DLD1 (cell line): ENCODE measurements around the gene AP1S2.
"Not testable (repeated sequence)": the region's sequence is repeated elsewhere in the genome, so short reads cannot be mapped to it uniquely, and the experiment has no call there.

Source experiments
- in situ Hi-C: cut with HindIII; loops from 2 replicates; pipeline ENCODE4 v1.10.0; 2017; ENCODE audit warnings: low sequenced_read_pairs

AP1S2 gene

DNA sequence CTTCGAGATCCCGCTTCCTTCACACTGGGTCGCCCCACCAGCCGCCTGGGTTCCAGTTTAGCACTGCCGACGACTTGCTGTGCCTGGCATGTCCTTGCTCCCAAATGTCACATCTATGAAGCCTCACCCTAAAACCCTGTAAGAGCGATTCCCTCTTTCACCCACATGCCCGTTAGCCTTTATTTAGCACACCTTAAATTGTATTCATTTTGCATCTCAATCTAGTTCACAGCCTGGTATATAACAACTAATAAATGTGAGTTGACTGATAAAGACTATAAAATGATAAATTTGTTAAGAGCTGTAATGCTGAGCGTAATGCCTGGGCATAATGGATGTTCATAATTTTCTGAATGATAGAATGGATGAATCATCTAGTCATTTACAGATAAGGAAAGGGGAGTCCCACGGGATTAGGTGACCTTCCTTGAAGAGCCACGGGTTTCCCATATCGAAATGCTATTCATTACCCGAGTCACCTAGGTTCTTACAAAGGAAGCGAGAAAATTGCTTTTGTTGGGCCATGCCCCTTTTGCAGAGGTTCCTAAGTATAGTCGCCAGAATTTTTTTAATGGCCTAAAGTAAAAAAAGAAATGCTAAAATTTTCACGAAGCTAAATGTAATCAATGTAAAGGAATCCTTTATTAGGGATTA is 1.1 kb upstream of the AP1S2 start:
- in situ Hi-C loops = no loop called here

DNA sequence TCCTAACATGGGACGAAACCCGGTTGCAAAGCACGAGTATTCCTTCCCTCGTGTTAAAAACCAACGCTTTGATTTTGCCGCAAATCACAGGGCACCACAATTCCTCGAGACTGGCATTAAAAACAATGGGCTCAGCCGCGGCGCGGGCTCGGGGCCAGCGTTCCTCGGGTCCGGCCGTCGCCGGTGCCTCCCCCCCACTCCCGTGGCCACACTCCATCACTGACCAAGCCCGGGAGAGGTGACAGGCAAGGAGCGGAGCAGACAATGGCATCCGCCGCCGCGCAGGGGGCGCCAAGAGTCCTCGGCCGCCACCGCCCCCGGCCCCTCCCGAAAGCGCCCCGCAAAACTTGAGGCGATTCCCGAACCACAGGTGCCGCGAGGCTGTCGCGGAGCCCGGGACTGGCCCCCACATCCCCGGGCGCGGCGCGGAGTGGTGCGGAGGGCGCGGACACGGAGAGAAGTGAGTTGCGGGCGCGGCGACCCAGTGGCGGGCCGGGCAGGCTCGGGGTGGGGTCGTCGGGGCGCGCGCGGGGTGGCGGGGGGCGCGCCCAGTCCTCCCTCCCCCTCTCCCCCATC is 445 bp downstream of the AP1S2 start:
- in situ Hi-C loops = no loop called here

DNA sequence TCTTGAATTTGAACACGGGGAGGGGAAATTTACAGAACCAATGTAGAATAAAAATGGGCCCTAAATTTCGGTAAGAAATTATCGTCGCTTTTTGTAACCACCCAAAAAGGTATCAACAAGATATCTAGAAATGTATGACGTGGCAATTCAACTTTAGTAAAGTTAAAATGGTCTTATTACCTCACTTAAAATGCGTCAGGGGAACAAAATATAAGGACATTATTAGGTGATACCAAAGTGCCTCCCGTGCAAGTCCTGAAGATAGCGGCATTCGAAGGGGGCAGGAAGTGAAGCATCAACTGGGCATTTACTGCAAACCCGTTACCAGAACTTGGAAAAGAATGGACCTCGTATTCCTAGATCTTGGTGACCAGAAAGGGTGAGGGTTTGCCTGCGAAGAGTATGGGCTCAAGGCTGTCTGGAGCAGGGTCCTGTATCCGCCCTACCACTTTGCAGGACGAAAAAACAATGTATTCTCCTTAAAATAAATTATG is 980 bp downstream of the AP1S2 start:
- in situ Hi-C loops = no loop called here

DNA sequence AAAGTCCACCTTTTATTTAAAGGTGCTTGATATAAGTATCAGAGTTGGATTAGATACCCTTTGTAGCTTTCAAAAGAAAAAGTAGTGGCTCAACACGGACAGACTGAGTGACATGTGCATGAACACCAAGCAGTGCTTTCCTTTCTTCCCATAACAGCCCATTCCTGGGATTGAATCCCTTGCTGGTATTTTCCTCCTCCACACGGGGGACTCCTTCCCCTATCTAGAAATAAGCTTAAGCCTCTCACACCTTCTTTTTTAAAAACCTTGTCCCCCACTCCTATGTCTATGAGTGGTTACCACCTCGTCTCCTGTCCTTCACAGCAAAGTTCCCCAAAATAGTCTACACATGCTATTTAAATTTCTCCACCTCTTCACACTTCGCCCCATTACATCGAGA is 5.1 kb downstream of the AP1S2 start:
- in situ Hi-C loops = no loop called here

DNA sequence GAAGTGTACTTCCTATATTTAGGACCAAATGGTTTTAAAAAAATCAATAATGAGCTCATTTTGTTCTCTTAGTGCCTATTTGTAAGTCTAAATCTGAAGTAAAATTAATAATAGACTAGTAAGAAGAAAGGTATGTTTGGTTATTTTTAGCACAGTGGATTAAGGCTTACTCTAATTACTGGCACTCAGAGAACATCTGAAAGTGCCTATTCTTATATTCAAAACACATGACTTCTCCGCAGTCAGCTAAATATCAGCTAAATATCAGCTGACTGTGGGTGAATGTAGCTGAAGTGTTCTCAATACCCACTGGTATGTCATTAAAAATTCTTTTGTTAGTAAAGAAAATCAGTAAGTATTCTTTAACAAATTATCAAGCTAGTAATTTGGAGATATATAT is 6.0 kb downstream of the AP1S2 start:
- in situ Hi-C loops = no loop called here

DNA sequence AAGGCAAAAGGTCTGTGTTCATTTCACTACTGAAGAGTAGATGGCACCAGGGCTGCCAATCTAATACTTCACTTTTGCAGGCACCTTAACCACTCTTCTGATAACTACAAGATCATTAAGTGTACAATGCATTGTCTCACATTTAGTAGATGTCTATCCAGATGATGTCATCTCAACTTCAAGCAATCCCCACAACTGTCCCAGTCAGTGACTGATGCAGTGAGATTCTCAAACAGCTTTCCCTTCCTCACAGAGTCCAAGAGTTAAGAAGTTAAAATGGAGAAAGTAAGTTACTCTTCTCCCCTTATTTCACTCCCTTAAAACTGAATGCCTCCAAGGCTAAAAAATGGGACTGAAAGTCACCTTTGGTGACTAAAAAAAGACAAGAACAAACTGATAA is 10.7 kb downstream of the AP1S2 start:
- in situ Hi-C loops = no loop called here

DNA sequence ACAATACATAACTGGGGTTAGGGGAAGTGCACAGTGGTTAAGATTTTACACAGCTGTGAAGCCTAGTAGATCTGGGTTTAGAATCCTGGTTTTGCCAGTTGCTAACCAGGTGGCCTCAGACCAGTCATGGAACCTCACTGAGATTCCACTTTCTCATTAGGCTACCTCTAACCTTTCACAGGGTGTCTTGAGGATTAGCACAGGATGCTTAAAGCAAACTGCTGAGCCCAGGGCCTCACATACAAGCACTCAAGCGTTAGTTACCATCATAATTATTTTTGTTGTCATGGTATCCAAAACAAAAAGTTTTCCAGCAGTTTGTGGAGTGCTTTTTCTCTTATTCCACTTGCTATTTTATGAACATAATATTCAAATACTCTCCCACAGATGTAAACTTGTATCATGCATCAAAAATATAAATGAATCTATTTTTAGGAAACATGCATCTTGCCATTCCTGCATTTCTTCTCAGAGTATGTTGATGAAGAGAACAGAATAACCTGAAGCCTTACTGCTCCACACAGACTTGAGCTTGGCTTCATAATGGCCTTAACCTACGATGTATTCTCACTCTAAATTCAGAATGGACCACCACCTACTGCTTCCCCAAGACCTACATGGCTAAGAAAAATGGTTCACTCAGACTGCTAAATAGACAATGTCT is 12.6 kb downstream of the AP1S2 start:
- in situ Hi-C loops = no loop called here

DNA sequence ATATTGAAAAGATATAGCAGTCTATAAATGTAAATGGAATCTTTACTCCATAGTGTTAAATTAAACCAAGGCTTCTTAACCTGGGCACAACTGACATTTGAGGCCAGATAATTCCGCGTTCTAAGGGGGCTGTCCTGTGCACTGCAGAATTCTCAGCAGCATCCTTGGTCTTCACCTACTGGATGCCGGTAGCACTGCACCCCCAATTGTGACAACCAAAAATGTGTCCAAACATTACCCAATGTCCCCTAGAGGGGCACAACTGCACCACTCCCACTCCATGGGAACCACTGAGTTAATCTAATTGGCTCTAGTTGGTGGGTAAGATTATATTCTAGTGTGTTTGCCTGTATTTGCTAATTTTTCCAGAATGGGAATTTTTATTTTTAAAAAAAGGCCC is 16.6 kb downstream of the AP1S2 start:
- in situ Hi-C loops = no loop called here

DNA sequence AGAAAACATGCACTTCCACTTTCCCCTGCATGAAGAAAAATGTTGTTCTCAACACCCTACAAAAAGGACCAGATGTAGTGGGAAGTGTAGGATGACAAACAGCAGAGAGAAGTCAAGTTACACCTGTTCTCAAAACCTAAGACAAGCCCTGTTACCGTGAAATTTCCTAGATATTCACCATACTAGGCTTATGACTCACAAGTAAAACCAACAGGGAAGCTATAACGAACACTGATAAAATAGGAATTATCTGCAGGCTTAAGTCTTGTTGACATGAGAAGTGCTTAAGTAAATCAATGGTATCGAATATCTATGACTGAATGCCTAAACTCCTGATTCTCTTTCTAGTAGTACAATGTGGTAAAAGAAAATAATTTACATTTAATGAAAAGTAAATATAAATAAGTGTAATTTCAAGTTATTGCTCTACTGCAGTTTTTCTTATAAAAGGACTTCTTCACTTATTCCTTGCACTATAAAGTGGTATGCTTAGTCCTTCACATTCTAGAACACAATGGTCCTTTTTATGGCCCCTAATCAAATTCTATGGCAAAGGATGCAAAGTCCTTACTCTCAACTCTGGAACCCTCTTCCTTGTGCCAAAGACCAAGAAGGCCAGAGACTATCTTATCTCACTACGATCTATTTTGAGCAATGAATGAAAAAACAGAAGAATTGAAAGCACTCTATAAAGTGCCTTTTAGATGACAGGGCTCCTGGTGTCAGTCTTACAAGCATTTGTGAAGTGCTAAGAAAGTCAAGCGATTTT is 19.6 kb downstream of the AP1S2 start:
- in situ Hi-C loops = no loop called here

DNA sequence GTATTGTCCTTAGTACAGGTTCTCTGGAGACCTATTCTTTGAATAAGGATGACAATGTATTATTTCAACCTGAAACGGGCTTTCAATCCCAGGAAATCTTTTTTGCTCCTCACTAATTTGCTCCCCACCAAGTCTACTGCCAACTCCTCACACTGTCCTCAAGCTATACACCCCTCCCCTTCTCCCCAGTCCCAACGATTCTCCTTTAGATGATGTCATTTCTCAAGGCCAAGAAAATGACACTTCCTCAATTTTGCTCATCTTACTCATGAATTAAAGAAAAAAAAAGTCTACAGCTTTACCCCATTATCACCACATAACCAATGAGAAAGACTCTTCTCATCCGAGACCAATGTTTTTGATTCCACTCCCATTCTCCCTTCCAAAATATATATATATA is 20.6 kb downstream of the AP1S2 start:
- in situ Hi-C loops = no loop called here

DNA sequence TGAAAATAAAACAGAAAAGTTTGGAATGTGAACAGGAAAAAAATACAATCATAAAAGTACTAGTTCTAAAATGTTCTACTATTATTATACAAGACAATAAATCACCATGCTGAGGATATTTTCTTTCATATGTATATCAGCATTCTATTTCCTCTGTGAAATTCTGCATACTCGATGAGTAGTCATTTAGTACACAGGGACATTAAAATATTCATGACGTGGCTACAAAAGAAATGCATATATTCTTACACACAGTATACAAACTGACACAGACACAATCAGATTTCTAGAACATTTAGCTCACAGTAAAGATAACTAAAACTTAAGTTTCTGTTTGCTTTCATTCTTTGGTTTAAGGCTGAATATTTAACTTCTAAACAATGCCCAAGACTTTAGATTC is 23.3 kb downstream of the AP1S2 start:
- in situ Hi-C loops = not testable (repeated sequence)

DNA sequence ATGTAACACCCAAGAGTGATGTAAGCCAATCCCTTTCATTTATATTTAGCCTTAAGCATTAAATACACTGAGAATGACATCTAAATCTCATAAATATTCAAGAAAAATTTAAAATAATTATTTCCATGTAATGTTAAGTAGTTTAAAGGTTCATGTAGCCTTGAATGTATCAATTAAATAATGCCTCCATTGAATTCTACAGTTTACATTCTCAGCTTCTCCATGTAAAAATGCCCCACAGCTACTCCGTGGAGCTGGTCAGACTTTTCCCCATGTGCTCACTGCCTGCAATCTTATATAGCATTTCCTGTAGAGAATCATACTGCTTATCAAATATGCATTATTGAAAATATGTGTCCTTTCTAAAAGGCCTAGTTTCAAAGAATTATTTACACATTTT is 25.4 kb downstream of the AP1S2 start:
- in situ Hi-C loops = no loop called here

DNA sequence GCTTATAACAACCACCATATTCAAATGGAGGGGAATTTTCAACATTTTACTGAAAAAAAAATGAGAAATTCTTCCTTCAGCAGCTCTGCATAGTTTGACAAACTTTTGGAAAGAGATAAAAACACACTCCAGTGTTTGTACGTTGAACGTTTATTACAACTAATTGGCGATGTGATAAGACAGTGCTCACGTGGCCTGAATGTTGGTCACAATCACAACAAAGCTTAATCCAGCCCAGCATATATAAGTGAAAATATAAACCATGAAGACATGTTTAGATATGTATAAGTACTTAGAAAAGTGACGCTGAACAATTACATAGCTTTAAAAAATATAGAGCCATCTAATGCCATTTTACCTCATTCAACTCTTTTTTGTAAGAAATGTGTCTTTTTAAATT is 28.7 kb downstream of the AP1S2 start:
- in situ Hi-C loops = no loop called here

DNA sequence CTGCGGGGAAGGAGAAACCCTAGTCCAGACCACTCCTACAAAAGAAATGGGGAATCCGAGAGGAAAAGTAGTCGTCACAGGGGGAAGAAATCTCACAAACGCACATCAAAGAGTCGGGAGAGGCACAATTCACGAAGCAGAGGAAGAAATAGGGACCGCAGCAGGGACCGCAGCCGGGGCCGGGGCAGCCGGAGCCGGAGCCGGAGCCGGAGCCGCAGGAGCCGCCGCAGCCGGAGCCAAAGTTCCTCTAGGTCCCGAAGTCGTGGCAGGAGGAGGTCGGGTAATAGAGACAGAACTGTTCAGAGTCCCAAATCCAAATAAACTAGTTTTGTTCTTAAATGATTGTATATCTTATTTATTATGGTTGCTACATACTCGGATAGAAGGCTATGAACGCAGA is 31.7 kb downstream of the AP1S2 start:
- in situ Hi-C loops = no loop called here

DNA sequence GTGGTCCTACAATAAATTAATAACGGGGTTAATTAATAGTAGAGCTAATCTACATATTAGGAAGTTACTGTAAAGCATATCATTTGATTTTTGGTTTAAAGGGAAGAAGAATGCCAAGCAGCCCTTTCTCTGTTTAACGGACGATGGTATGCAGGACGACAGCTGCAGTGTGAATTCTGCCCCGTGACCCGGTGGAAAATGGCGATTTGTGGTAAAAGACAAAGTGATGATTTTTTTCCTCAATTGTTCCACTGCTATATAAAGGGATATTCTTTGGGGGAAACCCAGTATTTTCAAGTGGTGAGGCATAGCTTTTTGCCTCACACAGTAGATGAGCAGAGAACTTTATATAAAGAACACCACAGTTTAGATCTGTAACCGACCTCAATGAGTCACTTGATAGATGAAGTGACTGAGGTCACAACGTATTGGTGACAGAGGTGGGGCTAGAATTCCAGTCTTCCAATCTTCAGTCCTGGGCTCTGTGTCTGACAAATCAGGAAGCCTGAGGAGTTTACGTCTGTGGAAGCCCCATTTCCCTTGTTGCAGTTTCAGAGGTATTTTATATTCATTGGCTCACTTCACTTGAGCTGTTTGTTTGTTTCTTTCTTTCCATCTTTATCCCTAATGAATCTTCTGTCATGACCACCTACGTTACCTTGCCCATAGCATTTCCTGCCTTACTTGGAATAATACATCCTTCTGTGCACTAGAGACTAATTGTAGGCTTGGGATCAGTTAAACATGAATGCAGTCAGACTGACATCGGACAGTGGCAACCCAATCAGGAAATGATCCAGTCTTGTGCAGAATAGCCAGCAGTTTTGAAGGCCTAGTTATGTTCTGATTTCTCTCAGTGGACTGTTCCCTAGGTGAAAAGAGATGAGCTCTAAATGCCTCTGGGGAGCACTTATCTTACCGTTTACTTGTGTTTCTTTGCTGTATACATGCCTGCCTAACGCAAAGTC is 34.2 kb downstream of the AP1S2 start:
- in situ Hi-C loops = no loop called here

DNA sequence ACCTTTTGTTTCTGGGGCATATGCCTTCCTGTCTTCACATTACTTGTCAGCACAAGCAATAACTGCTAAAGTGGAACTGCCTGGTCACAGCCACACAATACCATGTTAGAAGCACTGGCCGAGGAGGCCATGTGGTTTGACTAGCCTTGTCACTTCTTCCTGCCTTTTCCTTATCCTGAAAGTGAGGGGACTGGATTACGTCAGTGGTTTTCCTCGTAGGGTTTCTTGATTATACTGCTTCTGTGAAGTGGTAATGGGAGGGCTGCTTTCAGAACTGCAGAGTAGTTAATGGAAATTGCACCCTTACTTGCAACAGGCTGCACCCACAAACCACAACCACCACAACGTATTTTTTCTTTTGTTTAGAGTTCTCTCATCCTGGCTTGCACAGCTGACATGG is 37.7 kb downstream of the AP1S2 start:
- in situ Hi-C loops = no loop called here

DNA sequence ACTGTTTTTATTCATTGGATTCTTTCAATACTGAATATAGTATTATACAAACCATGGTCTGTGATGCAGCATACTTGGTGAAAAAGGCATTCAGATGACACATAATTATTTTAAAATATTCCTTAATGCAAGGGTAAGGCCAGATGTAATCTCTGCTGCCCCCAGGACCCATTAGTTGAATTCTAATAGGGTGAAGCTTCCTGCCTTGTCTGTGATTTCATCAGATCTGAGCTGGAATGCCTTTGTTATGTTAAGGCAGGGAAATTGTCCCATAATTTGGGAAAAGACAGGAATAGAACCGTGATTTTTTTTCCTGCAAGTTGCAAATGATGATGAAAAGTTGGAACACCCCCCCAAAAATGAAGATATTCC is 38.2 kb downstream of the AP1S2 start:
- in situ Hi-C loops = no loop called here

DNA sequence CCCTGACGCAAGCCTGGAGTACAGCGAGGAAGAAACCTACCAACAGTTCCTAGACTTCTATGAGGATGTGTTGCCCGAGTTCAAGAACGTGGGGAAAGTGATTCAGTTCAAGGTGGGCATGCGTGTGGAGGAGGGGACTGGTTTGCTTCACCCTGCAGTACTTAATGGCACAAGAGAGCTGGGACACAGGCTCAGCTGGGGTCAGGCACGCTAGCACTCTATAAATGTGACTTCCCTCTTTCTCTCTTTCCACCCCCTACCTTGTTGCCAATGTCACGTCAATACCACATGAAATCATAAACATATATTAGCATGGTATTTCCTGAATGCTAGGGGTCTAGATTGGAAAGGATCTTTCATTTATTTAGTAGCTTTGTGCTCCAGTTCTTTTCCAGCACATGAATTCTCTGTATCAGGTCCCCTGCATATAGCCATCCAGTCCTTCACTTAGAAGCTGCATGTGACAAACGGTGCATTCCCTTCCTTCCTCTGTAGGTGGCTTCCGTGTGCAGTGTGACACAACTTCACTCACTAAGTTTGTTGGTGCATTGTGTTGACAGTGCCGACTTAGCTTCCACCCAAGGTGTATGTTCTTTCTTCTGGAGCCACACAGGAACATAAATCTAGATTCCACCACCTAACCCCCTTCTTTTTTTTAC is 38.7 kb downstream of the AP1S2 start:
- in situ Hi-C loops = no loop called here

DNA sequence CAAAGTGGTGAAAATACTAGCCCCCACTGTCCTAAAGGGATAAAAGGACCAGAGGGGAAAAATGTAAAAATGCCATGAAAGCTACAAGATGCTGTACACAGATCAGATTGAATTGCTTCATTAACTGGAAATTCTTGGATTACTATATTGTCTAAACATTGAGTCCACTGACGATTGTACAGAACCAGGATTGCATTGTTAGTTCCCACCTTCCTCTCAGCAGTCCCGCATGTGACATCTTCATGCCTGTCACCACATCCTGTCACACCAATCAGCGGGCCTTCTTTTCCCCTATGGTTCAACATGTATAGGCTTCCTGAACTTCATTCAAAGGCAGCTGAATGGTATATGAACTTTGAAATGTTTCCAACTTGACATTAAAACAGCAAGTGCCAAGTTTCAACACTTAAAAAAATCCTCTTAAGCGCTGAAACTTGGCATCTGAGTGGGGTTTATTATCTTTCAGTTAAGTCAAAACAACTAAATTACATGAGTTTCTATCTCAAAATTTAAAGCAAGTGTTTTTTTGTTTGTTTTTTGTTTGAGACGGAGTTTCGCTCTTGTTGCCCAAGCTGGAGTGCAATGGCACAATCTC is 39.7 kb downstream of the AP1S2 start:
- in situ Hi-C loops = no loop called here

DNA sequence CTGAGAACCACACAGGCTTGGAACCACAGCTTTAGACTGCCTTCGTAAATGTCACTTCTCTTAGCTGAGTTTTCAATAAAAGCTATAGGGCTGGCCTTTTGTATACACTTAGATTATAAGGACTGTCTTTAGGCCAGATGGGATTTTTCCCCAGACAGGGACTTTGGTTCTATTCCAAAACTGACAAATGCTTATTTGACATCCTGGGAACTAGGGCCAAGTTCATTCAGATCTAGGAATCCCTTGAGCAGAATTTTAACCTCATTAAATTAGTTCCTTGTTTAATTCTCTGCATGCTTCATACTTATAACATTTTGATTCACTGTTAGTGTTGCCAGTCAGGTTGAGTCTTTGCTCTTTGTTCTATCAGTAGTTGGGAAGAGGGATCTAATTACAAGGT is 41.2 kb downstream of the AP1S2 start:
- in situ Hi-C loops = no loop called here
